ENCODE measurements around the gene SLC46A3.
A peak's percentile ranks its signal among the peaks of the same experiment; 100 is the strongest.
"Not testable (repeated sequence)": the region's sequence is repeated elsewhere in the genome, so short reads cannot be mapped to it uniquely, and the experiment has no call there.

The SLC46A3 gene, protein sequence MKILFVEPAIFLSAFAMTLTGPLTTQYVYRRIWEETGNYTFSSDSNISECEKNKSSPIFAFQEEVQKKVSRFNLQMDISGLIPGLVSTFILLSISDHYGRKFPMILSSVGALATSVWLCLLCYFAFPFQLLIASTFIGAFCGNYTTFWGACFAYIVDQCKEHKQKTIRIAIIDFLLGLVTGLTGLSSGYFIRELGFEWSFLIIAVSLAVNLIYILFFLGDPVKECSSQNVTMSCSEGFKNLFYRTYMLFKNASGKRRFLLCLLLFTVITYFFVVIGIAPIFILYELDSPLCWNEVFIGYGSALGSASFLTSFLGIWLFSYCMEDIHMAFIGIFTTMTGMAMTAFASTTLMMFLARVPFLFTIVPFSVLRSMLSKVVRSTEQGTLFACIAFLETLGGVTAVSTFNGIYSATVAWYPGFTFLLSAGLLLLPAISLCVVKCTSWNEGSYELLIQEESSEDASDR

DNA sequence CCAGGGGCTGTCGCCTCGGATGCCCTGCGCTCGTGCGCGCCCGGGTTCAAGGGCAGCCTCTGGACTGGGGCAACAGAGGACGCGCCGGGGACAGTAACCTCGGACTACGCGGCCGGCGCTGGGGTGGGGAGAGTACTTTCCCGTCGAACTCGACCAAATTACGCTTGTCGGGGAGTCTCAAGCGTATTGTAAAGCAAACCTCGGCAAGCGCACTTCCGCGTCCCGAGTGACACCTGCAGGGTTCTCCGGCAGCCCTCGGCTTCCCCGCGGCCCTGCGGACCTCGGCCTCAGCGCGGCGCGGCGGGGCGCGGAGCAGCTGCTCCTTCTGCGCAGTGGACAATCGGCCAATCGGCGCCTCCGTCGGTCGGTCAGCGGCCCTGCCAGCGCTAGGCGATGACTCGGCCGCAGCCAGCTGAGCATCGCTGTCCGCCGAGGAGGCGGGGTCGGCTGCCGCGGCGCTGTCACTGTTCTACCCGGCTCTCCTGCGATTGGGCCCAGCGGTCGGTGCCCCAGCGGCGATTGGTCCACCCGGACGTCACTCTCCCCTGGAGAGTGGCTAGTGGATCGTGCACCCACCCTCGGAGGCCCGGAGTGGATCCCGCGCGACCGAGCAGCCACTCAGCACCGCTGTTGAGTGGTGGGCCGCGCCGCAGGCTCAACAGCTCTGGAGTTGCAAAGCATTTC is at the start of gene SLC46A3:
TSS of gene SLC46A3 (minus strand) at position 428 of the 684 bp plus-strand sequence. CDS start 972 bp downstream, outside the sequence.
- peak; percentile 95 for DNase-seq (ENCODE audit: low read depth)

DNA sequence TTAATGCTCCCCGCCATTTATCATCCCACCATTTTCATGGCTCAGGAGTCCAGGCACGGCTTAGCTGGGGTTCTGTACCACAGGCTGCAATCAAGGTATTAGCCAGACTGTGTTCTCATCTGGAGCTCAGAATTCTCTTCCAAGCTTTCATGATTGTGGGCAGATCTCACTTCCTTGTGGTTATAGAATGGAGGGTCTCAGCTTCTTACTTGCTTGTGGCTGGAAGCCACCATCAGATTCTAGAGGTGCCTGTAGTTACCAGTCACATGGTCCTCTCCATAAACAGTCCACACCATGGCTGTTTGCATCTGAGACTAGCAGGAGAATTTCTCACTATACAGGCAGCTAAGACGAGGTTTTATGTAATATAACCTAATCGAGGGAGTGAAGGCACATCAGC is 45.1 kb upstream of the SLC46A3 start:
- no peak for DNase-seq (ENCODE audit: low read depth)

DNA sequence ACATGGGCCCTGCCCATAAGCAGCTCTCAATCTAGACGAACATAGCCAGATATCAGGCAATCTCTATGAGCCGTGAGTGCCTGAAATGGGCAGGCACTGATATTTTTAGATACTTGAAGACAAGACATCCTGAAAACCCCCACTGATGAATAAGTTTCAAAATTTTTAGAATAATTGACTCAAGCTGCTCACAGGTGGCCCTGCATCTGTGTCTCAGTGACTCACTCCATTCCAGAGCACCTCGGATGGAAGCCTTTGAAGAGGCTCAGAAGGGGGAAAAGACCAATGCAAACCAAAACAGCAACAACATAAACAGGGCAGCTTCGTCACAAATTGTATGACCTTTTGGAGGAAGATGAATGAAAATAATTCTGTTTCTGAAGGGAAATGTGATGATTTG is 42.8 kb upstream of the SLC46A3 start:
- DNase-seq (ENCODE audit: low read depth): no peak

DNA sequence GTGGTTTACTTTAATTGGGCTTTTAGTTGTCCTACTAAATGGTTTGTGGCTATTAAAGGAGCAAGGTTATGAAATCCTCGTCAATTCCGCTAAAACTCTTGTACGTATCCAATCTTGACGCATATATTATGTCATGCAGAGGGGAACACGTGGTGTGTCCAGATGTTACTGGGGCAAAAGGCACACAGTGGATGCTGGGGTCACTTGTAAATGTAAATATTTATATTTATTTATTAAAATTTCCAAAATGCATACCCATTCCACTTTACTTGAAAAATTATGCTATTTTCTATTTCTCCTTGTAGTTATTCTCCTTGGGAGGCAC is 36.7 kb upstream of the SLC46A3 start:
- DNase-seq (ENCODE audit: low read depth): no peak

DNA sequence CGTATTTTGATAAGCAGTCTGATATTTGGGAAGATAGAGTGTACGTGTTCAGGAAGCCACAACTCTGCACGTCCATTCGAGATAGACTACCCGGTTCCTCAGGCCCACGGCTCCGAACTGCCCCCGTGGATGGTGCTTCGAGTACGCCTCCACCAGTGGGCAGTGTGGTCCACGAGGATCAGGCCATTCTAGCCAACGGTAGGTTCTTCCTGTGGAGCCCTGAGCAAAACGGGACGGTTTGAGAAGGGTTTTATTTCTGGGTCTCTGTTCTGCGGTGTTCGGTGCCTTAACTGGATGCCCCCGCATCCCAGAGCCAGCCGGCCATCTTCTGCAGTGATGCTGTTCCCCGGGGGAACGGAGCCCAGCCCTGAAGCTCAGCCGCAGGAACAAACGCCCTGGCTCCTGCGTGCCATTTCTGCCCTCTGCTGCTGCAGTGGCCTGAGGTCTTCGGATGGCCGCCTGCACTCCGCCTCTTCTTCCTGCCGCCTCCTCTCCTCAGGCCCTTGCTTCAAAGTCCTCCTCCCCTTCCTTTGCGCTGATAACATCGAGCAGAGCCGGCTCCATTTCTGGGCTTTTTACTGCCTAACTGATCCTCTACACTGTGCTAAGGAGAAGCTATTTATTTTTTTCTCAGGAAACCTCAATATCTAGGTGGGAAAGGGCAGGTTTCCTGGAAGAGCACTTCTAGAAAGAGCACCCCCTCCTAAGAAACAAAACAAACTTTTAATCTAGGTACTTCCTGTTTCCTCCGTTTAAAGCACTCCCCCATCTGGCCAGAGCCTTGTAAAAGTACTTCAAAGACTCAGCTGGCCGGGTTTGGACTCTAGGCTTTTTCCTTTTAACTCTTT is 36.2 kb upstream of the SLC46A3 start:
- DNase-seq (ENCODE audit: low read depth): no peak

DNA sequence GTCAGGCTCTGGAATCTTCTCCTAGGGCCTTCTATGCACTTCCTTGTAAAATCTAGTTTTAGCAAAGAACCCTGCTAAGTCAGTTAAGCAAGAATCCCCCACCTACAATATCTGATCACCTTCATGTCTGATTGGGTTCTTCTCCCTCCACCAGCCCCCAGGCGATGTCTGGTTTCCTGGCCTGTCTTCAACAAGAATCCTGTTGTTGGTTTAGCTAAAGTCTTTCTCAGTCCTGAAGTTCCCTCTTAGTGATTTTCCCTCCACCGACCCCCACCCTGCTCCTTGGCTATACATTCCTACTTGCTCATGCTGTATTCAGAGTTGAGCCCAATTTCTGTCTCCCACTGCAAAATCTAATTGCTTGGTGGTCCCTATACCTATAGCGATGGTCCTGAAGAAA is 35.2 kb upstream of the SLC46A3 start:
- no peak for DNase-seq (ENCODE audit: low read depth)

DNA sequence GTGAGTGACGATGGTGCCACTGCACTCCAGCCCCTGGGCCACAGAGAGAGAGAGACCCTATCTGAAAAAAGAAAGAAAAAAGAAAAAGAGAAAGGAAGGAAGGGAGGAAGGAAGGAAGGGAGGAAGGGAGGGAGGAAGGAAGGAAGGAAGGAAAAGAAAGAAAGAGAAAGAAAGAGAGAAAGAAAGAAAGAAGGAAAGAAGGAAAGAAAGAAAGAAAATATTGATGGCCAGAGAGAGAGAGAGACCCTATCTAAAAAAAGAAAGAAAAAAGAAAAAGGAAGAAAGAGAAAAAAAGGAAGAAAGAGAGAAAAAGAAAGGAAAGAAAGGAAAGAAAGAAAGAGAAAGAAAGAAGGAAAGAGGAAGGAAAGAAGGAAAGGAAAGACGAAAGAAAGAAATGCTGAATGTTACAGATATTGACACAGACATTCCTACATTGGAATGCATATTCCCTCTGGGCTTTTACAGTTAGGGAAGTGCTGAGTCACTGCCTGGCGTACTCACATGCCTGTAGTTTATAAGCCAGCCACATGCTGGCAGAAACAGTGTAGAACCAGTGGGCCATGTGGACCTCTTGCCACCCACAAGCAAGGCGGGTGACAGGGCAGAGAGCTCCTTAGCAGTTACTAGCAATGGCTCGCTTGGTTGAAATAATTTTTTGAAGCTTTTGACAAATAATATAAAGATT is 34.6 kb upstream of the SLC46A3 start:
- DNase-seq (ENCODE audit: low read depth): no peak

DNA sequence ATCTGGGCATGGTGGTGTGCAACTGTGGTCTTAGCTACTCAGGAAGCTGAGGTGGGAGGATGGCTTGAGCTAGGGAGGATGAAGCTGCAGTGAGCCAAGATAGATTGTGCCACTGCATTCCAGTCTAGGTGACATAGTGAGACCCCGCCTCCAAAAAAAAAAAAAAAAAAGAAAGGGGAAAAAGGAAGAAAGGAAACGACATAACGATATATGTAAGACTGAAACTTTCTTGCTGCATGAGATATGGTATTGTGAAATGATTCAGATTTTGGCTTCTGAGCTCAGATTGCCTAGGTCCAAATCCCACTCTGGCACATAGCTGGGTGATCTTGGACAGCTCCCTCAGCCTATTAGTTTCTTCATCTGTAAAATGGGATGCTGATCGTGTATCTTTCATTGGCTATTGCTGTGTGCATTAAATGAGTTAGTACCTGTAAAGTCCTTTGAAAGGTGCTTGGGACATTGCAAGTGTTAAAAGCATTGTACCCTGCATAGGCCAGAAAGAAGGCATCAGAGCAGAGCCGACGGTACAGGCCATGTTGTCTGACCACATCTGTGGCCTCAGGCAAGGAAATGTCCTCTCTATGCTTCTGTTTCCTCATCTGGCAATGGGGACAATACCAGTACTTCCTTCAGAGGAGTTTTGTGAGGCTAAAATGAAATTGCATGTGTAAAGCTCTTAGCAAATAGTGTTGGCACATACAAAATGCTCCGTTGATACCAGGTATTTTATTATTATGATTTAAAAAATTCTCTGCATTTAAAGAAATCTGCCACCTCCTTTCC is 32.6 kb upstream of the SLC46A3 start:
- no peak for DNase-seq (ENCODE audit: low read depth)

DNA sequence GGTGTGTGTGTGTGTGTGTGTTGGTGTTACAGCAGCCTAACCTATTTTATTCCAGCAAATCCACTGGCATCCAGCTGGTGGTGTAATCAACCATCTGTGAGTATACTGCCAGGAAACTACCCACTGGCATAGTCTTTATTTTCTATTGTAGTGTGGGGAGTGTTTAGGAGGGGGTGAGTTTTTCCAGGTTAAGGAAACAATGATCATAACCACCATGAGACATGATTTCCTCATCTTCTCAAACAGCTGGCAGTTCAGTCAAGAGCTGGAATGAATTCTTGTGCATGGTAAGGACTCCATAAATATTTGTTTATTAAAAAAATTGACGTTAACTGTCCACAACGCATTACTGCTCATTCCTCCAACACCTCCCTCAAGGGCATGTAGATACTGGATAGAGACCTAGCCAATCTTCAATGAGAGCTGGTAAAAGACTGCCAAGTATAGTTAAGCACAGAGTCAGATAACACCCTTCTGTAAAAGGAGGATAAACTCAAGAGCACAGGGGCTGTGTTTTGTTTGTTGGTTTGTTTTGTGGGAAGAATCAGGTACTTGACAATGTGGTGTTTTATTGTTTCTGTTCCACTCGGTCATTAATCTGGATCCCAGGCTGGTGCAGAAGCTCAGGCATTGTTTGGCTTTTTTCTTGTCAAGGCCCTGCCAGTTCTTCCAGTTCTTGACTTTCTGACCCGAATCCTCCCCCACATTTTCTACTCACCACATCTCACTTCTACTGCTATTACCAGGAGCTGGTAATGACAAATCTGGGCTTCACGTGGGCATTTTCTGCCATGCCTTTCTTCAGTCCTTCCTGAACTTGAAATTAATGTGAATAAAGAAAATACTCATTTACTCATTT is 31.6 kb upstream of the SLC46A3 start:
- no peak for DNase-seq (ENCODE audit: low read depth)

DNA sequence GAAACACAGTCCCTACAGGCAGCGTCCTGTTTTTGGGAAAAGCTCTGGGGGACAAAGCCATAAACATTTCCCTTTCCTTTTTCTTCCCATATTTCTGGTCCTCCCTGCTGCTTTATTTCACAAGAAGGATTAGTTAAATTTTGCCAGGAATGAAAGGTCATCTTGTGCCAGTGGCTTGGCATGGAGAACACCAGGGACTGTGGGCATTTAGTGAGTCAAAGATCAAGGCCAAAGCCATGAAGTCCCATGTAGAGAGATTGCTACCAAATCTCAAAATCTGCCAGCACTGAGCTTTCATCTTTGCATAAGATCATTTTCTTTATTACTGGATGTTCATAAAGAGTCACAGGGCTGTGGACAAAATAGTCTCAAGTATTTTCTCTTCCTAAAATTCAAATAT is 29.1 kb upstream of the SLC46A3 start:
- no peak for DNase-seq (ENCODE audit: low read depth)

DNA sequence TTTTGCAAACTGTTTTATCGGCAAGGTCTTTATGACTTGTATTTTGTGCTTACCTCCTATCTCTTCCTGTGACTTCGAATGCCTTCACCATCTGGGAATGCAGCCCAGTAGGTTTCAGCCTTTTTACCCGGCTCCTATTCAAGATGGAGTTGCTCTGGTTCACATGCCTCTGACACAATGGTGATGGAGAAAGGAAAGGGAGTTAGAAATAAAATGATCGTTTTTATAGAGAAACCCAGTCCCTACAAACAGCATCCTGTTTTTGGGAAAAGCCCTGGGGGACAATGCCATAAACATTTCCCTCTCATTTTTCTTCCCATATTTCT is 27.5 kb upstream of the SLC46A3 start:
- DNase-seq (ENCODE audit: low read depth): no peak

DNA sequence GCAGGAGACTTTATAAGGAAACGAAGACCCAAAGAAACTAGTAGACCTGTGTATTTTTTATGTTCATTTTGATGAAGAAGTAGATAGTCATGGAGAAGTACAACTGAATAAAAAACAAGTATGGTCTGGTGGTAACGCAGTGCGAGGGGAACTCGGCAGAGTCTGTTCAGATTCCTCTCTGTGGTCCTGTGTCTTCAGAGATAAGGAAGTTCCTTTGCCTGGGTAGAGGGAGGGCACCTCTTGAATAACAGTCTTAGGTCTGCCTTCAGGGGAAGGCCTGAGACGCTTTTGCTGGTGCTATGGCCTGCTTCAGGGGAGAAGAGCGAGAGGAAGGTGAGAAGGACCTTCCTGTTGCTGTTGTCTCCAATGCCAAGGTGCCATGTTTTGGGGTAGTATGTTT is 25.9 kb upstream of the SLC46A3 start:
- DNase-seq (ENCODE audit: low read depth): no peak

DNA sequence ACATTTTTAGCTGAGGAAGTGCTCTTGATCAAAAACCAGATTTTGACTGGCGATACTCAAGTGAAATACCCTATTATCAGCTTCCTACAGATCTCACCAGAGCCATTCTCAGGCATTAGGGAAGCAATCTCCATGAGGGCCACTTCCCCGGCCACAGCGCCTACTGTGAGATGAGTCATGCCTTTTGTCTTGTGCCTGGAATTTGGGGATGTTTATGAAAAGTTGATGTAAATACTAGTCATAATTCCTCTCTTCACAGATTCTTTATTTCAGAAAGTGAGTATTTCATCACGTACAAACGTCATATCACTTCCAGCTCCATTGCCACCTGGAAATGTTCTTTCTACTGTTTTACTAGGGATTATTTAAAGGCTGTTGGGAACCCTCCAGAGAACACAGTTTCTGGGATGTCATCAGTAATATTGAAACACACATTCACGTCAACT is 25.3 kb upstream of the SLC46A3 start:
- no peak for DNase-seq (ENCODE audit: low read depth)

DNA sequence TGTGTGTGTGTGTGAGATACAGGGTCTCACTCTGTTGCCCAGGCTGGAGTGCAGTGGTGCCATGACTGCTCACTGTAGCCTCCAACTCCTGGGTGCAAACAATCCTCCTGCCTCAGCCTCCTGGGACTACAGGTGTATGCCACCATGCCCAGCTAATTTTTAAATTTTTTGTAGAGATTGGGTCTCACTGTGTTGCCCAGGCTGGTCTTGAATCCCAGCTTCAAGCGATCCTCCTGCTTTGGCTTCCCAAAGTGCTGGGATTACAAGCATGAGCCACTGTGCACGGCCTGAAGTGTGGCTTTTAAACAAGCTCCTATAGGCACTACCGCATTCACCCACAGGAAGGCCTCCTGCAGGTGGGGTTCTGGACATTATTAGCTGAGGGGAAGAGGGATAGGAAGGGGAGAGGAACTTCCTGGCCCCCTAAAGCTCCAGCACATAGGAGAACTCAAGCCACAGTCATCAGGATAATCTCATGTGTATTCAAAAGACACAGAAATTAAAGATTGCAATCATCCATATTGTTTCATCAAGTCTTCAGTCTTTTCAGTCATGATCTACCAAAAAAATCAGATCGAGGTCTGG is 24.8 kb upstream of the SLC46A3 start:
- DNase-seq (ENCODE audit: low read depth): no peak

DNA sequence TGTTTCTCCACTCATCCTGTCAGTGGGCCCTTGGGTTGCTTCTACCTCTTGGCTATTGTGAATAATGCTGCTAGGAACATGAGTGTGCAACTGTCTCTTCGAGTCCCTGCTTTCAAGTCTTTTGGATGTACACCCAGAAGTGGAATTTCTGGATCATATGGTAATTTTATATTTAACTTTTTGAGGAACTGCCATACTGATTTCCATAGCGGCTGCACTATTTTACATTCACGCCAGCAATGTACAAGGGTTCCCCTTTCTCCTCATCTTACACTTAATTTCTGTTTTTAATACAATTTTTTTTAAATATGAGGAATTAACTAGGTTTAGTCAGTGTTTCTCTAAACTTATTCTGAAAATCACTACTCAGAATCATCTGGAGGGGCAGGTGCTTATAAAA is 24.2 kb upstream of the SLC46A3 start:
- no peak for DNase-seq (ENCODE audit: low read depth)

DNA sequence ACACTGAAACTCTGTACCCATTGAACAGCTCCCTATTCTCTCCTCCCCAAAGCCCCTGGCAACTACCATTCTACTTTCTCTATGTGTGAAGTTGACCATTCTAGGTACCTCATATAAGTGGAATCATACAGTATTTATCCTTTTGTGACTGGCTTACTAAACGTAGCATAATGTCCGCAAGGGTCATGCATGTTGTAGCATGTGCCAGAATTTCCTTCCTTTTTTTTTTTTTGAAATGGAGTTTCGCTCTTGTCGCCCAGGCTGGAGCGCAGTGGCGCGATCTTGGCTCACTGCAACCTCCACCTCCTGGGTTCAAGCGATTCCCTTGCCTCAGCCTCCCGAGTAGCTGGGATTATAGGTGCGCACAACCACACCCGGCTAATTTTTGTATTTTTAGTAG is 23.7 kb upstream of the SLC46A3 start:
- DNase-seq (ENCODE audit: low read depth): not testable (repeated sequence)

DNA sequence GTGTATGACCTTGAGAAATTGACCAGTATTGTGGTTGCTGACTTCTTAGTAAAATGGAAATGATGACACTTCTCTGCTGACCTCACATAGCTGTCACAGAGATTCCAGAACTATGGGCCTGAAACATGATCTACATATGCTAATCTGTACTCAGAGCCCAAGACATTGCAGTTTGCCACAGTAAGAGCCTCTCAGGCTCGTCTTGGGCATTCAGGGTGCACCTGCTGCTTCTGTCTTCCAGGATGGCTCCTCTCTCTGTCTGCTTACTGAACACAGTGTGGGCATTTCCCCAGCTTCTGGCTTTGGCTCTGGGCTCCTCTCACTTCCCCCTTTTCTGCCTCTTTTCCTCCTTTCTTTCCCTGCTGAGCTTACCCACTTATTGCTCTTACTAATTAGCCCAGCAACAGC is 22.3 kb upstream of the SLC46A3 start:
- DNase-seq (ENCODE audit: low read depth): no peak

DNA sequence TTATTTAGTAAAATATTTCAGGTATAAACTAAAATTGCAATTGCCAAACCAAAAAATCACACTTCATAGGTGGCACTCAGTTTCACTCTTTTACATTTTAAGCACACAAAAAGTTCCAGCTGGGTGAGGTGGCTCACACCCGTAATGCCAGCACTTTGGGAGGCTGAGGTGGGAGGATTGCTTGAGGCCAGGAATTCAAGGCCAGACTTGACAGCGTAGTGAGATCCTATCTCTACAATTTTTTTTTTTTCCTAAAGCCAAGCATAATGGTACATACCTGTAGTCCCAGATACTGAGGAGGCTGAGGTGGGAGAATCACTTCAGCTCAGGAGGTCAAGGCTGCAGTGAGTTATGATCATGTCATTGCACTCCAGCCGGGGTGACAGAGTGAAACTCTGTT is 20.6 kb upstream of the SLC46A3 start:
- no peak for DNase-seq (ENCODE audit: low read depth)

DNA sequence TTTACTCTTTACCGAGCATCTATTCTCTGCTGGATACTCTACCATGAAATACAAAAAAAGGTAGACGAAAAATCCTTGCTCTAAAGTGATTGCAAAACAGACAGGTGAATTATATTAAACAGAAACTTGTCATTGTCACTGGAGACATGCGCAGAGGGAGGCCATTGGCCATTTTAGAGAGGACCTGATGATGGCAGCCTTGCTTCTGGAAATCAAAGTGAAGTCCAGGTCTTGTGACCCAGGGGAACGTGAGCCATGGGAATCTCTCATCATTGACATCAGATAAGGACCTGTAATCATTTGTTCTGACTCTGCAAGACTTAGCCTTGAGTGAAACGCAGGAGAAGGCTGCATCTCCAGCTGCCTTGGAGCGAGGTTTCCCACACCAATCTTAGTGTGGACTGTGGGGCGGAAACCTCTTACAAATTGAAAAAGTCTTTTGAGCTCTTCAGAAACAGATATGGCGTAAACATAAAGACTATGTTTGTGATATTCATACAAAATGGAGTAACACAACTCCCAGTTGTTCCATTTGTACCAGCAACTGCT is 16.8 kb upstream of the SLC46A3 start:
- DNase-seq (ENCODE audit: low read depth): no peak

DNA sequence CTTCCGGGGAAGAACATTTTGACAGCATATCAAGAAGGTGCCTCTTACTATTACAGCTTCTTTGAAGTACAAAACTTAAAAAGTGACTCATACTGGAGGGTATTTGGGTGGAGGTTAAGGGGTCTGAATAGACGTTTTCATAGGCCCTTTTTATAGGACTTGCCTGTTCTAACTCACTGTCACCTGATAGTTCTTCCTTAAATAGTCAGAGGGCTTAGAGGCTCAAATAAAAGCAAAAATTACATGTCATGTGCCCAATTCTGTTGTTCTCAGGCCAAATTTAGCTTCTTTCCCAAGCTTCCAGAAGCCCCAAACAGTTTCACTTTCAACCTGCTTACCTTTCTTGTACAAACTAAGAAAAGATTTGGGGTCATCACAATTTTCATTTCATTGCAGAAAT is 16.1 kb upstream of the SLC46A3 start:
- no peak for DNase-seq (ENCODE audit: low read depth)
